Right lobe of liver (tissue), 6 donors: ENCODE results near the gene RAB12. TPM values are rescaled to one million over a fixed set of nuclear protein-coding genes. Genes with fewer than 3 reads are reported as not detected.

ENCODE experiments used
- ATAC-seq, 4 donors: fragments of 200-7000 bp; cut with Tn5 transposase; one replicate each; pipeline ENCODE4 v1.9.1; 2020; ENCODE audit warnings: mild to moderate bottlenecking in 4 of 4, moderate library complexity in 4 of 4
- DNase-seq, 3 donors: peaks; one replicate each; pipeline ENCODE4 v3.0.0-alpha.2; 2020
- H3K27ac ChIP-seq, 3 donors: fragments of 200-600 bp; one replicate each; pipeline ENCODE4 v1.8.0; 2022
- H3K27me3 ChIP-seq, 2 donors: fragments of 200-600 bp; one replicate each; pipeline ENCODE4 v1.8.0; 2022
- H3K36me3 ChIP-seq, 4 donors: fragments of 200-600 bp; sonication (generic) in 1 of 4; one replicate each; pipeline versions ENCODE4 v1.5.1 to v1.8.0; 2017 to 2022; ENCODE audit warnings: control low read depth in 1 of 4
- H3K4me1 ChIP-seq, 4 donors: fragments of 200-600 bp; sonication (generic) in 1 of 4; one replicate each; pipeline versions ENCODE4 v1.5.1 to v1.8.0; 2017 to 2022; ENCODE audit warnings: control low read depth in 1 of 4
- H3K4me3 ChIP-seq, 3 donors: fragments of 200-600 bp; one replicate each; pipeline ENCODE4 v1.8.0; 2022
- H3K9me3 ChIP-seq, 4 donors: fragments of 200-600 bp; sonication (generic) in 1 of 4; one replicate each; pipeline versions ENCODE4 v1.5.1 to v1.8.0; 2017 to 2022; ENCODE audit warnings: control low read depth in 1 of 4
- POLR2A ChIP-seq: fragments of 450-650 bp; IDR thresholded peaks from one replicate; pipeline ENCODE4 v1.6.1; 2017; ENCODE audit warnings: antibody characterized with exemption, mild to moderate bottlenecking
- WGBS: methylation state at CpG from one replicate; pipeline ENCODE4 v1.1.6; 2018; ENCODE audit warnings: low coverage, low lambda C conversion rate; ENCODE audit not compliant: insufficient coverage; ENCODE audit errors: missing lambda C conversion rate; 5-methylcytosine and 5-hydroxymethylcytosine counted together
- intact Hi-C, 2 donors: fragments of 100-400 bp; cut with DNase I; formaldehyde crosslinking; loops; one replicate each; pipeline versions ENCODE4 v1.11.2 to v1.14.1; 2022
- total RNA-seq, 6 experiments: library from RNA; depleted of rRNA in 2 of 6; stranded (reverse); fragments of >200 nt in 2 of 6; fragmentation: NEBNext Ultra II Directional in 3 of 6; extraction: Animal tissue kit (Norgen Biotek cat#: 25700) in 3 of 6; gene quantifications; one replicate each; pipeline versions ENCODE4 v1.1.0 to v1.2.4, GENCODE V29; 2016 to 2023
- TF ChIP-seq, protein P1 (sequence below), 4 donors: fragments of 200-600 bp in 3 of 4; fragments of 450-650 bp in 1 of 4; IDR thresholded peaks; one replicate each; pipeline versions ENCODE4 v1.5.1 to v1.8.0; 2016 to 2022; ENCODE audit warnings: antibody characterized with exemption in 4 of 4, mild to moderate bottlenecking in 2 of 4
- donor health status: DM: no; HTN: yes; CAD: no.
- donor health status: DM: no; HTN: no; CAD: no.
- donor health status: DM: no; HTN: no; CAD: no.
- donor health status: DM: no; HTN: yes; CAD: no.
- donor health status: DM: no; HTN: yes; CAD: no.

The RAB12 gene
- total RNA-seq, 6 experiments from 2014 or later, result 16.5 to 26.5 (median 22.6) TPM

GRCh38 chr18:8603663-8604520 lies 5.3 kb upstream of the RAB12 start:
- Histone ChIP-seq H3K4me1 (peaks cover 0 to 7% (median 1%) of the 10 kb centered on the region in 4 donors), H3K27me3 (no peaks in the 10 kb centered on the region), H3K27ac (no peak overlapping the region), H3K9me3 (no peaks in the 10 kb centered on the region), H3K4me3 (no peak overlapping the region), H3K36me3 (no peaks in the 10 kb centered on the region)
- ATAC-seq, result peak in 2 of 4 donors; percentile 8 to 19
- intact Hi-C loops, result no loop called here
- WGBS, result 56% methylated on average over 14 of the region's 14 CpGs
- no peak for DNase-seq
- TF ChIP-seq, protein P1, sequence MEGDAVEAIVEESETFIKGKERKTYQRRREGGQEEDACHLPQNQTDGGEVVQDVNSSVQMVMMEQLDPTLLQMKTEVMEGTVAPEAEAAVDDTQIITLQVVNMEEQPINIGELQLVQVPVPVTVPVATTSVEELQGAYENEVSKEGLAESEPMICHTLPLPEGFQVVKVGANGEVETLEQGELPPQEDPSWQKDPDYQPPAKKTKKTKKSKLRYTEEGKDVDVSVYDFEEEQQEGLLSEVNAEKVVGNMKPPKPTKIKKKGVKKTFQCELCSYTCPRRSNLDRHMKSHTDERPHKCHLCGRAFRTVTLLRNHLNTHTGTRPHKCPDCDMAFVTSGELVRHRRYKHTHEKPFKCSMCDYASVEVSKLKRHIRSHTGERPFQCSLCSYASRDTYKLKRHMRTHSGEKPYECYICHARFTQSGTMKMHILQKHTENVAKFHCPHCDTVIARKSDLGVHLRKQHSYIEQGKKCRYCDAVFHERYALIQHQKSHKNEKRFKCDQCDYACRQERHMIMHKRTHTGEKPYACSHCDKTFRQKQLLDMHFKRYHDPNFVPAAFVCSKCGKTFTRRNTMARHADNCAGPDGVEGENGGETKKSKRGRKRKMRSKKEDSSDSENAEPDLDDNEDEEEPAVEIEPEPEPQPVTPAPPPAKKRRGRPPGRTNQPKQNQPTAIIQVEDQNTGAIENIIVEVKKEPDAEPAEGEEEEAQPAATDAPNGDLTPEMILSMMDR (IDR thresholded peaks at IDR 0.05), result no peak
- TF ChIP-seq POLR2A, result no peak

GRCh38 chr18:8605974-8606373 lies 3.3 kb upstream of the RAB12 start:
- no peaks in the 10 kb centered on the region for H3K9me3 ChIP-seq
- DNase-seq, result no peak
- intact Hi-C loops, result no loop called here
- no peak overlapping the region for H3K27ac ChIP-seq
- 77% methylated on average over 8 of the region's 8 CpGs for WGBS
- ATAC-seq, result no peak
- H3K4me3 ChIP-seq, result no peak overlapping the region
- no peaks in the 10 kb centered on the region for H3K27me3 ChIP-seq
- peaks cover 0 to 16% (median 1%) of the 10 kb centered on the region in 4 donors for H3K4me1 ChIP-seq
- no peaks in the 10 kb centered on the region for H3K36me3 ChIP-seq
- TF ChIP-seq, protein P1 (IDR thresholded peaks at IDR 0.05), result no peak
- no peak for TF ChIP-seq POLR2A

DNA sequence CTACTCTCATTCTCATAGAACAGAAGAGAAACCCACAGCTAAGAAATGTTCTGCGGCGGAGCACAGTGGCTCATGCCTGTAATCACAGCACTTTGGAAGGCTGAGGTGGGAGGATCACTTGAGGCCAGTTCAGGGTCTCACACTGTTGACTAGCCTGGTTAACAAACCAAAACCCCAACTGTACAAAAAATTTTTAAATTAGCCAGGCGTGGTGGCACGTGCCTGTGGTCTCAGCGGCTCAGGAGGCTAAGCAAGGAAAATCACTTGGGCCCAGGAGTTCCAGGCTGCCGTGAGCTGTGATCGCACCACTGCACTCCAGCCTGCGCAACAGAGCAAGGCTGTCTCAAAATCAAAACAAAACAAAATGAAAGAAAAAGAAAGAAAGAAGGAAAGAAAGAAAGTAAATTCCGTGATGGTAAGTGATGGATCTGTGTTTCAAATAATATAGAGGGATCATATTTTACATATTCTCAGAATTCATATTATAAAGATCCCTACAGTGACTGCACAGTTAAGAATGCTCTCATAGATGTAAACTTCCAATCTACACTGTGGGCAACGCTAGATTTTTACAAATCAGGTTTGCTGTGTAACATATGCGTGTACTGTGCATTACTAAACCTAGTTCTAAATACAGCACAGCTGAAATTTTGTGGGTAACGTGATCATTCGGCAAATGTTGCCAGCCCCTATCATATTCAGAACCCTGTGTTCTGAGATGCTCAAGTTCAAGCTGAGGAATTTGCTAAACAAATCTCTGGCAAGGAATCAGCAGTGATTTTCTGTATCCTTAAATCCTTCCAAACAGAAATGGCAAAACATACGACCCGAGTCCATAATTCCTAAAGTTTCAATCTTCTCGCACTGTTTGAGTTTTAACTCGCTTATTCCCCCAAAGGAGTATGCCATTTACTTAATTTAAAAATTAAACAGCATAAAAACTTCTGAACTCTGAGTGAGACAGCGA lies 1.2 kb upstream of the RAB12 start:
- Histone ChIP-seq H3K27ac (peak overlapping the region; percentile 60 to 75 (median 65)), H3K9me3 (no peaks in the 10 kb centered on the region), H3K27me3 (no peaks in the 10 kb centered on the region), H3K4me1 (peaks cover 0 to 35% (median 1%) of the 10 kb centered on the region in 4 donors), H3K36me3 (no peaks in the 10 kb centered on the region), H3K4me3 (peak overlapping the region; percentile 35 to 84 (median 49))
- ATAC-seq (no peak), DNase-seq (no peak)
- intact Hi-C loops, result no loop called here
- TF ChIP-seq, protein P1 (IDR thresholded peaks at IDR 0.05), result no peak
- TF ChIP-seq POLR2A, result no peak
- 52% methylated on average over 17 of the region's 18 CpGs for WGBS

GRCh38 chr18:8609659-8610458 lies 622 bp downstream of the RAB12 start:
- 0% methylated on average over 6 of the region's 78 CpGs for WGBS
- peak overlapping the region; percentile 60 to 84 (median 76) for H3K4me3 ChIP-seq
- DNase-seq (peak; percentile 31 to 60 (median 48)), ATAC-seq (peak; percentile 5 to 26 (median 16))
- peaks cover 0 to 35% (median 0%) of the 10 kb centered on the region in 4 donors for H3K4me1 ChIP-seq
- H3K27me3 ChIP-seq, result no peaks in the 10 kb centered on the region
- no peaks in the 10 kb centered on the region for H3K9me3 ChIP-seq
- peak overlapping the region; percentile 17 to 60 (median 56) for H3K27ac ChIP-seq
- intact Hi-C loops, result no loop called here
- H3K36me3 ChIP-seq, result no peaks in the 10 kb centered on the region
- TF ChIP-seq, protein P1 (IDR thresholded peaks at IDR 0.05), result no peak
- no peak for TF ChIP-seq POLR2A
